Liver (tissue), 3 donors: ENCODE measurements around the gene LRRC61.

Source experiments
- CTCF ChIP-seq: fragments of 150-350 bp; IDR thresholded peaks from 2 replicates; pipeline ENCODE4 v1.5.1; 2017; ENCODE audit warnings: improper control_type of control experiment, low read depth, low read length; ENCODE audit not compliant: missing input control
- RAD21 ChIP-seq, 2 donors: IDR thresholded peaks; 2 replicates each; pipeline ENCODE4 v1.6.1; 2016; ENCODE audit warnings: antibody characterized with exemption in 2 of 2, mild to moderate bottlenecking in 2 of 2
- donor health status: healthy.
- donor health status: healthy.

- TF ChIP-seq RAD21 (IDR thresholded peaks at IDR 0.05) (no peak), CTCF (no peak)
These were observed 5.3 kb upstream of the LRRC61 start for GRCh38 chr7:150317748-150318444.
